Measurements from ENCODE around the gene HBA2.

- TF ChIP-seq CTCF (conservative IDR thresholded peaks at IDR 0.05; ENCODE audit: low read depth in 2 of 2), result no peak
- no peak for TF ChIP-seq EZH2phosphoT487 (IDR thresholded peaks at IDR 0.05; ENCODE audit: unreplicated experiment)
- no peak for TF ChIP-seq EZH2 (IDR thresholded peaks at IDR 0.05; ENCODE audit: low read depth, unreplicated experiment)
- TF ChIP-seq POLR2AphosphoS5 (IDR thresholded peaks at IDR 0.05; ENCODE audit: low read depth), result no peak
- TF ChIP-seq REST (IDR thresholded peaks at IDR 0.05; ENCODE audit: unreplicated experiment), result no peak
- no peak for TF ChIP-seq STAT1 (IDR thresholded peaks at IDR 0.05; ENCODE audit: unreplicated experiment)
- no peak for TF ChIP-seq NANOG (IDR thresholded peaks at IDR 0.05; ENCODE audit: borderline replicate concordance)
- TF ChIP-seq JUNB (IDR thresholded peaks at IDR 0.05; ENCODE audit: unreplicated experiment), result no peak
- TF ChIP-seq CREB1 (CRISPR knock-in tag; IDR thresholded peaks at IDR 0.05; ENCODE audit: low read depth), result no peak
- TF ChIP-seq ETS1 (IDR thresholded peaks at IDR 0.05), result no peak
- no peak for TF ChIP-seq ZNF331 (CRISPR knock-in tag; IDR thresholded peaks at IDR 0.05; ENCODE audit: low read depth)
- TF ChIP-seq ZNF114 (CRISPR knock-in tag; IDR thresholded peaks at IDR 0.05), result no peak
- no peak for TF ChIP-seq ZNF462 (CRISPR knock-in tag; IDR thresholded peaks at IDR 0.05)
Measured at GRCh38 chr16:132120-132519, 40.6 kb upstream of the HBA2 start.
